Muscle layer of duodenum (tissue), 2 donors: ENCODE data around the gene ABLIM2.

Source experiments
- H3K27ac ChIP-seq: one replicate; pipeline ENCODE4 v1.7.0; 2013; ENCODE audit warnings: mild to moderate bottlenecking, low read length
- H3K27me3 ChIP-seq: one replicate; pipeline ENCODE4 v1.7.0; 2013; ENCODE audit warnings: low read depth, mild to moderate bottlenecking, control low read depth, low read length
- H3K36me3 ChIP-seq, 2 donors: one replicate each; pipeline ENCODE4 v1.7.0; 2013; ENCODE audit warnings: low read length in 2 of 2, control low read depth in 1 of 2, mild to moderate bottlenecking in 1 of 2; ENCODE audit not compliant: insufficient read depth in 2 of 2, control insufficient read depth in 1 of 2
- H3K4me1 ChIP-seq, 2 donors: one replicate each; pipeline ENCODE4 v1.7.0; 2013; ENCODE audit warnings: low read length in 2 of 2, mild to moderate bottlenecking in 2 of 2, control low read depth in 1 of 2, moderate library complexity in 1 of 2; ENCODE audit not compliant: insufficient read depth in 2 of 2, control insufficient read depth in 1 of 2
- H3K4me3 ChIP-seq, 2 donors: one replicate each; pipeline ENCODE4 v1.7.0; 2013; ENCODE audit warnings: low read length in 2 of 2, low read depth in 1 of 2, mild to moderate bottlenecking in 1 of 2
- H3K9me3 ChIP-seq, 2 donors: one replicate each; pipeline ENCODE4 v1.7.0; 2013; ENCODE audit warnings: low read length in 2 of 2, control low read depth in 1 of 2, mild to moderate bottlenecking in 1 of 2; ENCODE audit not compliant: control insufficient read depth in 1 of 2
- donor health status: healthy.

Gene ABLIM2

GRCh38 chr4:8152865-8153257 is 5.8 kb downstream of the ABLIM2 start:
- Histone ChIP-seq H3K9me3 (no peaks in the 10 kb centered on the region), H3K27me3 (no peaks in the 10 kb centered on the region), H3K4me3 (no peak overlapping the region), H3K27ac (no peak overlapping the region), H3K4me1 (peaks cover 0 to 6% of the 10 kb centered on the region in 2 donors), H3K36me3 (no peaks in the 10 kb centered on the region)

- no peak overlapping the region for H3K4me3 ChIP-seq
Observed at GRCh38 chr4:8152090-8152864, 6.3 kb downstream of the ABLIM2 start.

GRCh38 chr4:8151165-8151650 is 7.4 kb downstream of the ABLIM2 start:
- Histone ChIP-seq H3K4me1 (no peaks in the 10 kb centered on the region), H3K27ac (no peak overlapping the region), H3K9me3 (no peaks in the 10 kb centered on the region), H3K4me3 (no peak overlapping the region), H3K27me3 (no peaks in the 10 kb centered on the region), H3K36me3 (no peaks in the 10 kb centered on the region)

More at GRCh38 chr4:8152090-8152864, 6.3 kb downstream of the ABLIM2 start:
- Histone ChIP-seq H3K27ac (no peak overlapping the region), H3K27me3 (no peaks in the 10 kb centered on the region), H3K4me1 (peaks cover 0 to under 1% of the 10 kb centered on the region in 2 donors), H3K9me3 (no peaks in the 10 kb centered on the region), H3K36me3 (no peaks in the 10 kb centered on the region)

GRCh38 chr4:8150152-8151090 is 8.2 kb downstream of the ABLIM2 start:
- Histone ChIP-seq H3K27me3 (no peaks in the 10 kb centered on the region), H3K4me3 (no peak overlapping the region), H3K4me1 (no peaks in the 10 kb centered on the region), H3K36me3 (no peaks in the 10 kb centered on the region), H3K9me3 (no peaks in the 10 kb centered on the region), H3K27ac (no peak overlapping the region)

GRCh38 chr4:8149664-8150063 is 8.9 kb downstream of the ABLIM2 start:
- Histone ChIP-seq H3K27ac (no peak overlapping the region), H3K36me3 (no peaks in the 10 kb centered on the region), H3K9me3 (no peaks in the 10 kb centered on the region), H3K4me3 (no peak overlapping the region), H3K27me3 (no peaks in the 10 kb centered on the region), H3K4me1 (no peaks in the 10 kb centered on the region)

- peaks cover 2% of the 10 kb centered on the region for H3K27me3 ChIP-seq
- no peak overlapping the region for H3K4me3 ChIP-seq
- H3K9me3 ChIP-seq = no peaks in the 10 kb centered on the region
- no peak overlapping the region for H3K27ac ChIP-seq
- H3K4me1 ChIP-seq = no peaks in the 10 kb centered on the region
- H3K36me3 ChIP-seq = no peaks in the 10 kb centered on the region
Observed at GRCh38 chr4:8148785-8149435, 9.7 kb downstream of the ABLIM2 start.

- H3K27ac ChIP-seq = no peak overlapping the region
- no peaks in the 10 kb centered on the region for H3K36me3 ChIP-seq
- H3K4me3 ChIP-seq = no peak overlapping the region
- peaks cover 0 to 3% of the 10 kb centered on the region in 2 donors for H3K4me1 ChIP-seq
- peaks cover 8% of the 10 kb centered on the region for H3K27me3 ChIP-seq
- H3K9me3 ChIP-seq = no peaks in the 10 kb centered on the region
Observed at GRCh38 chr4:8148159-8148558, 10.5 kb downstream of the ABLIM2 start.

- Histone ChIP-seq H3K27ac (no peak overlapping the region), H3K27me3 (peaks cover 8% of the 10 kb centered on the region)
Observed at GRCh38 chr4:8147231-8147970, 11.2 kb downstream of the ABLIM2 start.

GRCh38 chr4:8146157-8146556 is 12.5 kb downstream of the ABLIM2 start:
- no peaks in the 10 kb centered on the region for H3K36me3 ChIP-seq
- peaks cover 0 to 13% of the 10 kb centered on the region in 2 donors for H3K4me1 ChIP-seq
- H3K27ac ChIP-seq = no peak overlapping the region
- no peaks in the 10 kb centered on the region for H3K9me3 ChIP-seq
- H3K27me3 ChIP-seq = peaks cover 8% of the 10 kb centered on the region
- no peak overlapping the region for H3K4me3 ChIP-seq

More at GRCh38 chr4:8147231-8147970, 11.2 kb downstream of the ABLIM2 start:
- H3K36me3 ChIP-seq = no peaks in the 10 kb centered on the region
- H3K4me1 ChIP-seq = peaks cover 0 to 4% of the 10 kb centered on the region in 2 donors
- no peaks in the 10 kb centered on the region for H3K9me3 ChIP-seq
- no peak overlapping the region for H3K4me3 ChIP-seq

- Histone ChIP-seq H3K4me3 (no peak overlapping the region), H3K36me3 (no peaks in the 10 kb centered on the region), H3K27me3 (peaks cover 8% of the 10 kb centered on the region), H3K27ac (no peak overlapping the region), H3K4me1 (peaks cover 0 to 13% of the 10 kb centered on the region in 2 donors), H3K9me3 (no peaks in the 10 kb centered on the region)
Observed at GRCh38 chr4:8144359-8144758, 14.3 kb downstream of the ABLIM2 start.
